SIG-M5 treated with dmso at 0.1 percent for 504 hours (cell line): ENCODE results near the gene CLINT1.

Source experiments
- DNase-seq: peaks from one replicate; lab custom pipeline; 2025; ENCODE audit not compliant: unreplicated experiment; lab: John Stamatoyannopoulos, UW

The CLINT1 gene

DNA sequence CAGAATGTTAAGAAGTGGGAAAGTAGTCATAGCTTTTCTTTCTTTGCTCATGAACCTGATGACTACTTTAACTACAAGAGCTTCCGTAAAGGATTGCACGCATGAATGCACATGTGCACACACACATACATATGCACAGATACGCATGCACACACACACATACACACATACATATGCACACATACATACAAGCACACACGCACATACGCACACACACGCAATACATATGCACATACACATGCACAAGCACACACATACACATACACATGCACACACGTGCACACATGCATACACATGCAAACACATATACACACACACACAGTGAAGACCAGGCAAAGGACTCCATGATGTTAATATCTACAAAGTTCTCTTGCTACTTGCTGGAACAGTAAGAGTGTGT is 92.5 kb downstream of the CLINT1 start:
- no peak for DNase-seq

GRCh38 chr5:157764531-157764930 is 94.4 kb downstream of the CLINT1 start:
- DNase-seq, result no peak

DNA sequence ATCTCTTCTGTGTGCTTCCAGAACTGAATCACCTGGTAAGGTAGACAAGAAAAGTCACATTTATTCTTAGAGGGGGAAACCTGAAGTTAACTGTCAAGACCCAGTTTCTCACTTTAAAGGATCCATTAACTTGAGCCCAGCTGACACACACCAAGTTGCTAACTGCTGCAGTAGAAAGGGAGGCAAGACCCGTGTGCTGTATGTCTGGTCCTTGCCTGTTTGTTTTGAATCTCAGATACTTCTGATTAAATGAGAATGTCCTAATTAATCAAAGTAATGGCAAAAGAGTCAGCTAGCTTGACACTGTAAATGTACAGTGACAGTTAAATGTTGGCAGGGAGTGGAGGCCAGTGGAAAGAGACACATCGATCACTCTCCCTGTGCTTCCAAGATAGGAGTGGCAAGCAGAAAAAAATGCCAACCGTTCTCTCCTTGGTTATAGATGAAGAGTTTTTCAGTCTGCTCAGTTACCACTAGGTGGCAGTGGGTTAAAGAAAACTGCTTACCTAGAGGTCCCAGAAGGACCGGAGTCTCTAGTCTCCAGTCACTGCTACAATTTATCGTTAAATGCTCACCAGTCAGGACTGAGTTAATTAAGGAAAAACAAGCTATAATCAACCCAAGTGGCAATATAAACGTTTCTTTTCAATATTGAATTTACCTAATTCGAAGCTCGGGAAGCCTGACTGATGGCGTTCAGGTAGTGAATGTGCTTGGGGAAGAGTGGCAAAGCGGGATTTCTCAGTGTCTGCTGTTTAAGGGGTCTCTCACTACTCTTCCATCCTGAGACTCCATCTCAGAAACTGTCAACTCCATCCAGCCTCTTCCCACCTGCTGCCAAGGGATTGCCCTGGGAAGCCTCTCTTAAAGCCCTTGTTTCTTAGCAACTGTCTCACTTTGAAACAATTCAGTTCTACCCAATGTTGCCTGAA is 97.0 kb downstream of the CLINT1 start:
- DNase-seq, result peak; percentile 67

DNA sequence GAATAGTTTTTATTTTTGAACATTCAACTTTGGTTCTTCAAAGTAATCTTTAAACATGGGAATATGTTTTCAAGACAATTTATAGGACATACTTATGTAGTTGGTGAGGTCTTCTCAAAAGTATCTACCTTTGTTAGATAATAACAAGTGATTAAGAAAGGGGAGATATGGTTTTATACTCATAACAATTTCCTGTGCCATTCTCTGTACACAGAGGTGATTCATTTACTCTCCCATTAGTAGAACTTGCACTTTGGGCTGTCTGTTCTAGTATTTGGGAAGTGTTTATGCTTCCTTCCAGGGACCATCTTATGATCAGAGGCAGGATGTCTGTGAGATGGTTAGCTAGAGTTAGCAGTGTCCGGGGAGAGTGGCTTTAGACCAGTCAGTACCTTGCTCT is 100.2 kb downstream of the CLINT1 start:
- no peak for DNase-seq

GRCh38 chr5:157756122-157756521 is 102.8 kb downstream of the CLINT1 start:
- DNase-seq, result no peak

DNA sequence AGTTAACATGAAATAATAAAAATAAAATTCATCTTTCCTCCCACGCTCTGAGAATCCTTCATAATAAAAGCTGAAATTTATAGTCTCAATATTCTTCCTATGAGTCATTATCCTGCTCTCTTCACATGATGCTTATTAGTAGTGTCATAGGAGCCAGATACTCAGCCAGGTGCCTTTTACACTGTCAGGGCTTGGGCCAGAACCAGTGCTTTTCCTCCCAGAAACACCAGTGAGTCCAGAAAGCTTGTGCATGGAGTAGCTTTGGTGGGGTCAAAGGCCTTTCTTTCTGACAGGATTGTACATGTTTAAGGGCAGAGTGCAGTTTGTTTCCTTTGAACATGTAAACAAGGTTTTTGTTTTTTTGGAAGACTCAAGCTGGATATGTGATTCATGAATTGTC is 108.6 kb downstream of the CLINT1 start:
- DNase-seq, result no peak

GRCh38 chr5:157749462-157749799 is 109.5 kb downstream of the CLINT1 start:
- no peak for DNase-seq

- no peak for DNase-seq
These were observed 110.0 kb downstream of the CLINT1 start for GRCh38 chr5:157748760-157749461.

GRCh38 chr5:157747766-157748700 is 110.9 kb downstream of the CLINT1 start:
- DNase-seq, result no peak

- no peak for DNase-seq
These were observed 111.7 kb downstream of the CLINT1 start for GRCh38 chr5:157747173-157747740.

DNA sequence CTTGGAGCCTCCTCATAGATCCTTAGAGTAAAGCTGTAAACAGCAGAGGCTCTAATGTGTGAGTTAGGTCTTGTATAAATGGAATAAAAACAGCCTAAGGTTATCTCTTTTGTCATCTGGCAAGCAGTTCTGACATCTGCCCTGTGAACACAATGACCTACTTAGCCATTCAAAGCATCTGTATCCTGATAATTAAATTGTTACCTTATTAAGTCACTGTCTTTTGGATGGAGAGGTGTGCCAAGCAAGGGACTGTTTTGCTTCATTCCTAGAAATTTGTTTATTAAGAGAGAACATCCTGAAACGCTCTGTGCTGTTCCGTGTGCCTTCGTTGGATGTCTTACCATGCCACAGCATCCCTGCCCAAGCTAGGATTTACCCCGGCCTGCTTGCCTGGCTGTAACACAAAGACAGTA is 113.9 kb downstream of the CLINT1 start:
- no peak for DNase-seq

DNA sequence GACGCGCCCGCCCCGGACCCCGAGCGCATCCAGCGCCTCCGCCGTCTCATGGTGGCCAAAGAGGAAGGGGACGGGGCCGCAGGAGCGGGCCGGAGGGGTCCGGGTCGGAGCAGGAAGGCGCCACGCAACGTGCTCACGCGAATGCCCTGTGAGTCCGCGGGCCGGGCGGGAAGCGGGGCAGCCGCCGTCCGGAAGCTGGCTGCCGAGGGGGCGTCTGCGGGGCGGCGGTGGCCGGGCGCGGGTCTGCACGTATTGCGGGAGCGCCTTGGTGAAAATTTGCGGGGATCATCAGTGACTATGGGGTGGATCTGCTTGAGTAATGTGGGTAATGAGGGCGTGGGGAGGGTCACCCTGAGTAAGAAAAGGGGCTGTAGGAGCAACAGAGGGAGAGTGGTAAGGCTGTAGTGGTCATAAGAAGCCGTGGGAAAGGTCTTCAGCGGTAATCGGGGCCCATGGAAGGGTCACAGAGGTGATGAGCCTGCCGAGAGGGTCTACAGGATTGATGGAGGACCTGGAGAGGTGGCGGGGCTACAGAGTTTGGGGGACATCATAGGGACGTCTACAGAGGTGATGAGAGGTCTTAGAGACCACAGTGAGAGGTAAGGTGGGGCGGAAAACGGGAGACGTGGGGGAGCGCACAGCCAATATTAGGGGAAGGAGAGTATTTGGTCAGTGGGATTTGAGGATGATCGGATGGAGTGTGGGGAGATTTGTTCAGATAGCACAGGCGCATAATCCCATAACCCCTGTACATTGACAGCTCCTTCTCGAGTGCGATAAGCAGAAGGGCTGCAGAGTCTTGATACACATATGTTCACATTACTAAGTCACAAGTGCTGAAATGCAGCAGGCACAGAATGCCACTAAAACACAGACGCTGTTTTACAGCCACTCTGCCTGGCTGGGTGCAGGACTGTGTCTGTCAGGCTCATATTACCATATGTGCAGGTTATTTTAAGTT is 114.6 kb downstream of the CLINT1 start:
- DNase-seq, result peak; percentile 25

- peak; percentile 81 for DNase-seq
These were observed 115.5 kb downstream of the CLINT1 start, which contains the start of gene LSM11 for GRCh38 chr5:157743163-157744050. Gene LSM11 (plus strand): TSS chr5:157743712. CDS start chr5:157743751, 39 bp downstream.

GRCh38 chr5:157741131-157741530 is 117.8 kb downstream of the CLINT1 start:
- DNase-seq, result no peak

- peak; percentile 32 for DNase-seq
These were observed 118.7 kb downstream of the CLINT1 start for GRCh38 chr5:157740229-157740610.

GRCh38 chr5:157739388-157740228 is 119.3 kb downstream of the CLINT1 start:
- no peak for DNase-seq

- DNase-seq, result no peak
These were observed 123.0 kb downstream of the CLINT1 start for GRCh38 chr5:157735991-157736390.
